Osteocyte (in vitro differentiated cells): ENCODE results near the gene CCR5. TPM values are rescaled to one million over a fixed set of nuclear protein-coding genes. Genes with fewer than 3 reads are reported as not detected.

Source experiments
- DNase-seq: peaks from one replicate; pipeline ENCODE4 v3.0.0; 2021; ENCODE audit warnings: mixed read lengths; ENCODE audit not compliant: unreplicated experiment; ENCODE audit errors: extremely low spot score
- H3K27ac Mint-ChIP-seq: one replicate; pipeline ENCODE4 v1.8.0; 2021; ENCODE audit warnings: mild to moderate bottlenecking, mixed read lengths; ENCODE audit not compliant: unreplicated experiment
- H3K27me3 Mint-ChIP-seq: one replicate; pipeline ENCODE4 v1.8.0; 2021; ENCODE audit warnings: mixed read lengths; ENCODE audit not compliant: unreplicated experiment
- H3K36me3 Mint-ChIP-seq: one replicate; pipeline ENCODE4 v1.8.0; 2021; ENCODE audit warnings: mixed read lengths; ENCODE audit not compliant: unreplicated experiment
- H3K4me1 Mint-ChIP-seq: one replicate; pipeline ENCODE4 v1.8.0; 2021; ENCODE audit warnings: mixed read lengths; ENCODE audit not compliant: unreplicated experiment
- H3K4me3 Mint-ChIP-seq: one replicate; pipeline ENCODE4 v1.8.0; 2021; ENCODE audit warnings: mild to moderate bottlenecking, moderate library complexity, mixed read lengths; ENCODE audit not compliant: unreplicated experiment
- H3K9me3 Mint-ChIP-seq: one replicate; pipeline ENCODE4 v1.8.0; 2021; ENCODE audit warnings: mixed read lengths; ENCODE audit not compliant: unreplicated experiment
- CTCF ChIP-seq: fragments of 200-600 bp; sonication (generic); IDR thresholded peaks from 2 replicates; pipeline ENCODE4 v1.5.0; 2021; ENCODE audit warnings: antibody characterized with exemption, mild to moderate bottlenecking, moderate library complexity
- total RNA-seq: library from RNA; stranded (reverse); gene quantifications from 2 replicates; pipeline ENCODE4 v1.2.1, GENCODE V29; 2021

CCR5 gene
- total RNA-seq, 1 donor from 2014 or later, result not detected

- H3K9me3 Mint-ChIP-seq, result no peaks in the 10 kb centered on the region
- no peak overlapping the region for H3K27ac Mint-ChIP-seq
- no peaks in the 10 kb centered on the region for H3K4me1 Mint-ChIP-seq
- TF ChIP-seq CTCF, result no peak
- no peak overlapping the region for H3K4me3 Mint-ChIP-seq
- no peaks in the 10 kb centered on the region for H3K36me3 Mint-ChIP-seq
- H3K27me3 Mint-ChIP-seq, result peaks cover 74% of the 10 kb centered on the region
- DNase-seq, result no peak
Measured at GRCh38 chr3:46371519-46372340, 984 bp downstream of the CCR5 start.

- peak; percentile 30 for TF ChIP-seq CTCF
- Mint-ChIP-seq H3K27ac (no peak overlapping the region), H3K4me1 (no peaks in the 10 kb centered on the region), H3K36me3 (no peaks in the 10 kb centered on the region), H3K27me3 (peaks cover 75% of the 10 kb centered on the region), H3K4me3 (no peak overlapping the region), H3K9me3 (no peaks in the 10 kb centered on the region)
- no peak for DNase-seq
Measured at GRCh38 chr3:46372492-46373359, 2.0 kb downstream of the CCR5 start.

GRCh38 chr3:46374755-46375154 lies 4.0 kb downstream of the CCR5 start:
- peaks cover 61% of the 10 kb centered on the region for H3K27me3 Mint-ChIP-seq
- H3K27ac Mint-ChIP-seq, result no peak overlapping the region
- H3K36me3 Mint-ChIP-seq, result no peaks in the 10 kb centered on the region
- no peak overlapping the region for H3K4me3 Mint-ChIP-seq
- no peak for DNase-seq
- TF ChIP-seq CTCF, result no peak
- H3K9me3 Mint-ChIP-seq, result no peaks in the 10 kb centered on the region
- no peaks in the 10 kb centered on the region for H3K4me1 Mint-ChIP-seq

GRCh38 chr3:46375218-46375617 lies 4.5 kb downstream of the CCR5 start:
- Mint-ChIP-seq H3K27ac (no peak overlapping the region), H3K36me3 (no peaks in the 10 kb centered on the region), H3K4me3 (no peak overlapping the region), H3K4me1 (no peaks in the 10 kb centered on the region), H3K9me3 (no peaks in the 10 kb centered on the region), H3K27me3 (peaks cover 57% of the 10 kb centered on the region)
- no peak for DNase-seq
- TF ChIP-seq CTCF, result no peak

- Mint-ChIP-seq H3K27ac (no peak overlapping the region), H3K4me3 (no peak overlapping the region), H3K9me3 (no peaks in the 10 kb centered on the region), H3K27me3 (peaks cover 53% of the 10 kb centered on the region), H3K36me3 (no peaks in the 10 kb centered on the region), H3K4me1 (peaks cover 5% of the 10 kb centered on the region)
- DNase-seq, result no peak
- no peak for TF ChIP-seq CTCF
Measured at GRCh38 chr3:46375814-46376213, 5.1 kb downstream of the CCR5 start.
